Activated CD8-positive, alpha-beta memory T cell treated with anti-CD3 and anti-CD28 coated beads, Interleukin-2, amount 50 U/mL, for 4 hours (primary cell): Measurements from ENCODE around the gene MX2.
A peak's percentile ranks its signal among the peaks of the same experiment; 100 is the strongest.

Experiments used
- DNase-seq: peaks from one replicate; pipeline ENCODE4 v3.0.0-alpha.2; 2020

The MX2 gene

DNA sequence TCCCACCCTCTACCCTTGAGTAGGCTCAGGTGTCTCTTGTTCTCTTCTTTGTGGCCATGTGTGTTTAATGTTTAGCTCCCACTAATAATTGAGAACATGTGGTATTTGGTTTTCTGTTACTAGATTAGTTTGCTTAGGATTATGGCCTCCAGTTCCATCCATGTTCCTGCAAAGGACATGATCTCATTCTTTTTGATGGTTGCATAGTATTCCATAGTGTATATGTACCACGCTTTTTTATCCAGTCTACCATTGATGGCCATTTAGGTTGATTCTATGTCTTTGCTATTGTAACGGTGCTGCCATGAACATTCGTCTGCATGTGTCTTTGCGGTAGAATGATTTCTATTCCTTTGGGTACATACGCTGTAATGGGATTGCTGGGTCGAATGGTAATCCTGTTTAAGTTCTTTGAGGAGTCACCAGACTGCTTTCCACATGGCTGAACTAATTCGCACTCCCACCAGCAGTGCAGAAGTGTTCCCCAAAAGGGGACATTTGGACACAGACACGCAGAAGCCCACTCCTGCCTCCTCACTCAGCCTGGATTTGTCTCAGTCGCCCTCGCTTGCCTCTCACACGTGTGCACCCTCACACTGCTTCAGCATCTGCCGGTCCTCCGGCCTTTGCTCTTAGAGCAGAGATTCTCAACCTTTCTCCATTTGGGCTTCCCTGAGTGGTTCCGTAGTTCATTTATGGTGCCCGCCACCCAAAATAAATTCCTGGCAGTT lies 3.7 kb downstream of the MX2 start:
- DNase-seq, result no peak

DNA sequence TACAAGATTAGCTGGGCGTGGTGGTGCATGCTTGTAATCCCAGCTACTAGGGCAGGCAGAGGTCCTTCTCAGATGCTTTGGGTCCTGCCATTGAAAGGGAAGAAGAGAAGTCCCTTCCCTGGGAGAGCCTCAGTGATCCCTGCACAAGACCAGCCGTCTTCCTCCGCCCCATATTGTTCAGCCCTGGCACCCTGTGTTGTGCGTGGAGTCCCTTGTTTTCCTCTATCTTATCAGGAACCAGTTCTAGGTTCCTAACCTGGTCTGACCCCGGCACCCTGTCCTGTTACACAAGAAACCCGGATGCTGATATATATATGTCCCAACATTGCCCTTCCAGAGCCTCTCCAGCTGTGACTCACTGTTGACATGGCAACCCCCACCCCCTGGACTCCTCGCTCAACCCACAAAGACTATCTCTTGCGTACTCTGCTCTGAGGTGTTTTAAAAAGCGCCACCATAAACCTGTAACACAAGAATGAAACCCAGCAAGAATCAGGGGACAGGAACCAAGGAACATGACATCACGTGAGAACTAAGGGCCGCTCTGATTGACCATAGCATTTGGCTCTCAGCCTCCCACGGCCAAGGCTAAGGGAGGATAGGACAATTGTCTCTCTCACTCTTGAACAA lies 4.8 kb downstream of the MX2 start:
- DNase-seq, result no peak

DNA sequence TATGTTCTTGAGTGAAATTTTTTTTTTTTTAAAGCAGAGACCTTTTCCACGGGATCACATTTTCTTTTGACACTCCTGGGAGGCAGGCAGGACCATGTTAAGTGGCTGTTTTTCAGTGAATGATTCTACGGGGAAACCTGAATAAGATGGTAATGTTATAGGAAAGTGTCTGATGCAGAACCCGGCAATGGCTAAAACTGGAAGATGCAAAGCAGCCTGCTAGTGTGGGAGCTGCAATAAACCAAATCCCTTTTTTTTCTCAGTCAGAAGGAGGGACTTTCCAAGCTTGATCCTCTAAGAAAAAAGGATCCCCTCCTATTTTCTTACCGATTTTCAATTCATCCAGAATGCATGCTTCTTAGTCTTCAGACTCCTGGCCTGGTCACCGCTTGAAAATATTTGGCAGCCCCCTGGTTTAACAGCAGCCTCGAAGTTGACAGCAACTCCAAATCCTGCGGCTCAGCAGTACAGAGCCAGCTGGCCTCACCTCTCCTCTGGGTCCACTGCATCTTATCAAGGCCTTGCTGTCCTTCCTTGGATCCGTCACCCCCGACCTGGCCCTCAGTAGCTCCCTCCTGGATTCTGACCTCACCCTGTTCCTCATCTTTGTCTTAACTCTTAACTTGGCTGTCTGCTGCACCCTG lies 5.6 kb downstream of the MX2 start:
- no peak for DNase-seq

DNA sequence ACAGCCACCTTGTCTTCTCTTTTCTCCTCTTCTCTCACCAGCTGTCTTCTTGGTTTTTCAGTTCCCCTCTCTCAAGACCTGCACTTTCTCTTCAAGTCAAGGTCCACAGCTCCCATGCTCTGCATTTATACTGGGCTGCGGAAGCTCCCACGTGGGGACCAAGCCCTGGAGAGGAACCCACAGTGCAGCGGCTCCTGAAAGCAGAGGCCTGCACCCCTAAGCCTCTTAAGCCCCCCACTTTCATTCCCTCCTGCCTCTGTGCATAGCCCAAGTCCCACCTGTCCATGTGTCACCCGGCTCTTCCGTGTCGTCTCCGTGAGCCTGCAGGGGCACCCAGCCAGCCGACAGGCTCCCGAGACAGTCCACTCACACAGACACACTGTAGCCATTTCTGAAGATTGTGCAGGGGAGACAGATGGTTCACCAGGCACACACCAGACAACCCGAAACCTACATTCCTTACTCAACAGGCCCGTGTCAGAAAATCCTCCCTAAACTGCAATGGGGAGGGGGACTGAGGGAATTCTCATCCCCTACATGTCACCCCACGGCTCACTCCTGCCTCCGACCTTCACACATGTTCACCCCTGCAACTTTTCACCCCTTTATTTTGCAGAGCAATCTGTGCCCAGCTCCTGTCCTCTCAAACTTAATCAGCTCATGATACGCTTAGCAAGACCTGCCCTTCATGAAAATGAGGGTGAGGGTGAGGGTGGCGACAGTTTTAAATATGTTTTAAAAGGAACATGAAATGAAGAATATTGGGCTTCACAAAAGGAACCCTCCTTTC lies 6.3 kb downstream of the MX2 start:
- no peak for DNase-seq

DNA sequence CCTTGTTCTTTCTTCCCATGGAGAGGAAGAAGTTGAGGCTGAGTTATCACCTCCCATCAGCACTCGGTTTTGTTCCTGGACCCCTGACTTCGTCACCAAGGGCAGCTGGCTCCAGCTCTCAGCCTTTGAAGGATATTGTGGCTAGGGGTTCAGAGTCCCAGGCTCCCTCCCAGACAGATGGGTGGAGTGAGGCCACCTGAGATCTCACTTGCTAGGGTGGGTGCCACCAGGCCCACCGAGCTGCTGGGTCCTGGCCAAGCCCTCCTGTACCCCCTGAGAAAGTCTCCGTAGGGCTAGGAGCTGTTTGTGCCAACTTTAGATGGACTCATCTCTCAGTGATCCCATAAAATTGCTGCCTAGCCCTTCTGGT lies 6.9 kb downstream of the MX2 start:
- no peak for DNase-seq

DNA sequence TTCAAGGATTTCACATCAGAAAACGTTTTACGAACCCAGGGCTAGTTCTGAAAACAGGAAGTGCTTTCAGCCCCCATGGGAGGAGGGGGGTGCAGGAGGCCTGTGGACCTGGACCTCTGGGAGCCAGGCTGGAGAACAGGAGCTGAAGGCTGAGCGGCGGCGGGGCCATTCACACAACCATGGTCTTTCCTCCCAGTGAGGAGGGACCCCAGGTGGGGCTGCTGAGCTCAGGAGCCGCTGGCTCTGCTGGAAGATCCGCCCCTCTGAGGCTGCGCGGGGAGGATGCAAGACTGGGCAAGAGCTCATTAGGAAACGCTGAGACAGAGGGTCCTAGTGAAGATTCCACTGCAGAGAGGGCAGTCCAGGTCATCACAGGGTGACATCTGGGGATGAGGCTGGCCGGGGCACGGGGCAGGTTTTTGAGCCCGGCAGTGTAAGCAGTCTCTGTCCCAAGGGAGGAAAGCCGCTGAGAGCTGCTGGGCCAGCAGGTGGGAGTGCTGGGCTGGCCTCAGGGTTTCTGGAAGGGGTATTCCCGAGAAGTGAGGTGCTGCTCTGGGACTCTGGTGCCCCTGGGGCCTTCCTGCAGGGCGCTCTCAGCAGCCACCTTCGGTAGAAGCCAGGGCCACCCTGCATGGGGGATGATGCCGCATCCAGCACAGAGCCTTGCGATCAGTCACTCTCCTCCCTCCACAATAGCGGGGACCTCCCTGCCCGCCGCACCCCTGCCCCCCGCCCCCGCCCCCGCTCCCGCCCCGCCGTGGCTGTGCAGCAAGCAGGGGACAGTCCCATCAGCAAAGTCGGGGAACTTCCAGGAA lies 7.5 kb downstream of the MX2 start:
- peak; percentile 37 for DNase-seq

DNA sequence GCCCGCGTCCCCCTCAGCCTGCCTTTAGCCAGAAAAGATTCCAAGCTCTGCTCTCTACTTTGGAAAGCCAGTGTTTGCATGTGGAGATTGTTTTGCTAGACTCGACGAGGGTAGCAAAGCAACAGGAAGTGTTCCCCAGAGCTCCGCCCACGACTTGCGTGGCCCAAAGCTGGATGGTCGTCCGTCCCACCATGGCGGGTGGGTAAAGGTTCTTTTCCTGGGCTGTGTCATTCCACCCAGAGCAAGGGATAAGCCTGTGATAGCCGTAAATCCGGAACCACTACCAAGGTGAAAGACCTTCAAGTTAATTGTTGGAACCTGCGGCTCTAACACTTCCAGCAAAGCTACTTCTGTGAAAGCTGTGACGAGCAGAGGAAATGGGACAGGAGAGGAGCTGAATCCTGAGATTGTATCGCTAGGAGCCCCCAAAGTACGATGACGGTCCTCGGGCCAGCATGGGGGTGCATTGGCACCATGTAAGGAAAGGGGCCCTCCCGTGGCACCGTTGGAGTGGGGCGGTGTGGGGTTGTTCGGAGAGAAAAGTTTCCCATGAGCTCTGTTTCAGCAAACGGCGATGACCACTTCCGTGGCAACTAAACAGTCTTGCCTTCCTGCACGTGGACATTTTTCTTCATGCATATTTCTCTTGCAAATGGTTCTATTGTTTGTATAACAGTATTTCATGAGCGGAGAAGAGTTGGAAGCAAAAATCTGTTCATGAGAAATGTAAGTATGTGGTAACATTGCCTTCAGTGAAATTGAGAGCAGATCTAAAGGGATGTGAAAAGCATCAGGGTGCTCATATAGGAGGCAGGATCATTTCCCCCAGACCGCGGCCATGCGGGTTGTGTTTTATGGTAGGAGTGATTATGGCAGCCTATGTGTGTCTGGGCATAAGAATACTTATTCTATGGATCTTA lies 8.4 kb downstream of the MX2 start:
- DNase-seq, result peak; percentile 39

DNA sequence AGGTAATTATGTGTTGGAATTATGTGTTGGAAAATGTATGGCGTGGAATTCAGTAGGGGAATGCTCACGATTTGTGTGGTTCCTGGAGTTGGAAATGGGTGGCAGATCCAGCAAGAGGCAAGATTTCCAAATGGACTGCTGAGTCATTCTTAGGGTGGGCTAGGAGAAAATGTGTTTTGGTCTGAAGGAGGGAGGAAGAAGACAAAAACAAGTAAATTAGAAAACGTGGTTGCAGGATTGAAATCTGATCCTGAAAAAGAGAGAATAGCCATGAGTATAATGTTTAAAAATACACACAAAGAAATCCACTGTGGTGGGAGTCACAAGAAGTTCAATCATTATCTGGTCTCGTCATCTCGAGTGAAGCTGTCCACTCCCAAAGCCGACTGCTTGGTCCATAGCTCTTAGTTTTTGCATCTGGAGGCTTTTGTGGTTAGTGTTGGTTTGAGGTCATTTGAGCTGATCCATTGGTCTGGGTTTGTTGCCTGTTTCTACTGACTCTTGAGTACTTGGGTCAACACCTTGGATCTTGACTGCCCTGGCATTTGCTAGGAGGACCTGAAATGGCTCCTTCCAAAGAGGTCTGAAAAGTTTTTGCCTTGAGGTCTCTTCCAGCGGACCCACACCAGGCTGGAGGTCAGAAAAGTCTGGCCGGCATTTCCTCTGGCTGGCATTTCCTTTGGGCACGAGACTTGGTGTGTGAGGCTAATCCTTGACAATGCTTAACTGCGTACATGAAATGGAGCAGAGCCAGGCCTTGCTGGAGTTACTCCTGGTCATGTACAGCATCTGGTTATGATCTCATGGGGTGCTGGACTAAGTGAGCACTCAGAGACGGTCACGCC lies 9.2 kb downstream of the MX2 start:
- no peak for DNase-seq

DNA sequence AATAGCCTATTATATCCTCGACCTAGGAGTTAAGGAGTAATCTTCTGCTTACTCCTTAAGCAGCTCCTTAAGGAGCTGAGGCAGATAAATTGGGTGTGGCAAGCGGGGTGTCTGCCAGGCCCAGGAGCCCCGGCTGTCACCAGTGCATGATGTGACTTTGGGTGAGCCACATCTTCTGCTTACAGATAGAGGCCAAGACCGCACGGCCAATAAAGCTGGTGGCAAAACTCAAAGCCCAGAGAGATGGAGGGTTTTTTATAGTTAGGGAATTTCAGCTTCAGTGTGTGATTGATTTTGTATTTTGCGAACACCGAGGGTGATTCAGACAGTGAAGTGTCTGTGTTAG lies 9.8 kb downstream of the MX2 start:
- DNase-seq, result no peak

DNA sequence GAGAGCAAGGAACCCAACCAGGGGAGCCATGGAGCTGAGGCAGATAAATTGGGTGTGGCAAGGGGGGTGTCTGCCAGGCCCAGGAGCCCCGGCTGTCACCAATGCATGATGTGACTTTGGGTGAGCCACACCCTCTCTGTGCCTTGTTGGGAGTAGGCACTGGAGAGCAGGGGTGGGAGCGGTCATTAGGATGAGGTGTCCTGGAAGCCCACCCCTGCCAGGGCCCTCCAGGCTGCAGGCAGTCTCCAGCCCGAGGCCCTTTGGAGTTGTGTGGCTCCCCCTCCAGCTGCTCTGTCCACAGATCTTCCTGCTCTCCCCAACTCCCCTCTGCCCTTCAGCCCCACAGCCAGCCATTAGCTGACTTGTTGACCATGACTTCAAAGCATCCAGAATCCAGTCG lies 11.4 kb downstream of the MX2 start:
- no peak for DNase-seq

DNA sequence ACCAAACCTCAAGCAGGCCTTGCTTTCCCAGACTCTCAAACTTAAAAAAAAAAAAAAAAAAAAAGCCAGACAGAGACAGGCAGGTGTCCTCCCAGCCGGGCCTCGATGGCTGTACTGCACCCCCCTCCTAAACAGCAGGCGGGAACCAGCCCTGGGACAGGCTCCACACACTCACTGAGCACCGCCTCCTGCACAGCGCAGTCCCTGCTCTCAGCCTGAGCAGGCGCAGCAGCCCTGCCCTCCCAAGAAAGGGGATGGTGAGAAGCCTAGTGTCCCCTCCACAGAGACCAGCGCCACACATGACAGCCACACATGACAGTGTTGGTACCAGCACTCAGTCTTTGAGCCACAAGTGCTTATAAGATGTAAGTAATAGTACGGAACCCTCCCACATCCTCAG lies 11.9 kb downstream of the MX2 start:
- DNase-seq, result no peak

DNA sequence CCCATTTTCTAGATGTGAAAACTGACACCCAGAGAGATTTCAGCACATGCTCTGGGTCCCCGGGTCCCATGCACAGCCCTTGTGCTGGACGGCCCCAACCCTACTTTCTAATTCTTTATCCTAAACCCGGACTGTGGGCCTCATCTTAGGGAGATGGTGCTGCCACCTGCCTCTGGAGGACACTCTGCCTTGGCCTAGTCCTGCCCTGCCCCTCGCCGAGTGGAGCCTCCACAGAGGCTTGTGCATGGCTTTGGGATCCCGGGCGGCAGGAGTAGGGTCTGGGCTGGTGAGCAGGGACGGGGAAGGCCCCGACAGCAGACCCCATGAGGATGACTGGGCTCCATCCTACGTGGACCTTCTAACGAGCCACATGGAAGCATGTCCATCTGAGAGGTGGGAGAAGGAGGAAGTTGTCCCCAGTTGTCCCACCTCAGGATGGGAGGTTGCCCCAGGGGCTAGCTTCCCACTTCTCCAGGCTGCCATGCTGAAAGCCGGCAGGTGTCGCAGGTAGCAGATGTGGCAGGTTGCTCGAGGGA lies 12.4 kb downstream of the MX2 start:
- no peak for DNase-seq

DNA sequence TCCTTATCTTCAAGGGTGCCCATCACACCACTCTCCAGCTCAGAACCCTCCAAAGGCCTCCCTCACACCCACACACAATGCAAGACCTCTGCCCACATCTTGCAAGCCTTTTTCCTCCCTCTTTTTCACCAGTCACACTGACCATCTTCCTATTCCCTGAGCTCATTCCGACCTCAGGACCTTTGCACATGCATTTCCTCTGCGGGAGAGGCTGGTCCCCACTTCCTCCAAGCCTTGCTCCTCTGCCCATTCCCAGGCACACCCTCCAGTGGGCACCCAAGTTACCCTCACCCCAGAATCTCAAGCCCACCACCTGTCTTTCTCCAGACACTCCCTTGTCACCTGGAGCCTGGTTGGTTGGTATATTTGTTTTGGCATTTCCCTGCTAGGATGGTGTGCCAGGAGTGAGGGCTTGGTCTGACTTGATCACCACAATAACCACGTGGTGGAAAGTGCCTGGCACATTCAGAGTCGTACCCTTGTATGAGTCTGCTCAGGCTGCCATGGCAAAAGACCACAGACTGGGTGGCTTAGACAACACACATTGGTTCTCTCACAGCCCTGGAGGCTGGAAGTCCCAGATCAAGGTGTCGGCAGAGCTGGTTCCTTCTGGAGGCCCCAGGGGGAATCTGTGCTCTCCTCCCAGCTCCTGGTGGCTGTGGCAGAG lies 13.2 kb downstream of the MX2 start:
- no peak for DNase-seq

DNA sequence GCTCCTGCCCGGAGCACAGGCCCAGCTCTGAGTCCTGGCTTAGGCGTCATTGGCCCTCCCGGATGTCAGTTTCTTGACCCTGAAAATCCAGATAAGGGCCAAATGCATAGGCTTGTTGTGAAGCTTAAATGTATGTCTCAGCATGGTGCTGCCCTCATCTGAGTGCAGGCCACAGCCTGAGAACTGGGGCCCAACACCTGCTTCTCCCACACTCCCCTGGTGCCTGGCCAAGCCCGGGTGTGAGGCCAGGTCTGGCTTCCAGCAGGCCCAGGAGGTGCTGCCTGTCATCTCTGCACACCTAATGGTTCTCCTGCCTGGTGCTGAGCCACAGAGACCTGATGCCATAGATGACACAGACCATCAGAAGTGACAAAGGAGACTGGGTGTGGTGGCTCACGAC lies 14.0 kb downstream of the MX2 start:
- DNase-seq, result no peak

DNA sequence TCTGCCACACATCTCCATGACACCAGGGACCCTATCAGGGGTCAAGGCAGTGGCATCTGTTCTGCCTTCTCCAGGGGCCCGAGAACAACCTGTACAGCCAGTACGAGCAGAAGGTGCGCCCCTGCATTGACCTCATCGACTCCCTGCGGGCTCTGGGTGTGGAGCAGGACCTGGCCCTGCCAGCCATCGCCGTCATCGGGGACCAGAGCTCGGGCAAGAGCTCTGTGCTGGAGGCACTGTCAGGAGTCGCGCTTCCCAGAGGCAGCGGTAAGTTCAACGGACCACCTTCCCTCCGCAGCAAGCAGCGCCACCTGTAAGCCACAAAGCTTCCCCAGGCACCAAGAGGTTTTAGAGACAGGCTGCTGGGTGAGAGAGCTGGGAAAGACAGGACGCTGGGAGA lies 15.9 kb downstream of the MX2 start:
- no peak for DNase-seq

DNA sequence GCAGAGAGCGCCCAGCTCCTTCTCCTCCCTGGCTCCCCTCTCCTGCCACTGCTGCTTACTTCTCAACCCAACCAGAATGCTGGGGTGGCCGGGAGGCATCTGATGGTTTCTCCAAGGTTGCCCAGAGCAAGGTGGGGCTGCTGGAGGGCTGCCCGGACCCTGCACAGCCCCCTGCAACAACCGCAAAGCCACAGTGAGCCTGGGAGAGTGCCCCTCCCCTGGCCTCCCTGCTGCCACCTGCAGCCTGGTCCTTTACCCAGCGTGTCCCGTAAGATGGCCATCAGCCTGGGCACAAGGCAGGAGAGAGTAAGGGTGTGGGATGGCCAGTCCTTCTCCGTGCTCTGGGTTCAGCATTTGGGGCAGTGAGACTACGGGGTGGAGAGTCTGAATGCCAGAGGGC lies 17.0 kb downstream of the MX2 start:
- DNase-seq, result no peak

DNA sequence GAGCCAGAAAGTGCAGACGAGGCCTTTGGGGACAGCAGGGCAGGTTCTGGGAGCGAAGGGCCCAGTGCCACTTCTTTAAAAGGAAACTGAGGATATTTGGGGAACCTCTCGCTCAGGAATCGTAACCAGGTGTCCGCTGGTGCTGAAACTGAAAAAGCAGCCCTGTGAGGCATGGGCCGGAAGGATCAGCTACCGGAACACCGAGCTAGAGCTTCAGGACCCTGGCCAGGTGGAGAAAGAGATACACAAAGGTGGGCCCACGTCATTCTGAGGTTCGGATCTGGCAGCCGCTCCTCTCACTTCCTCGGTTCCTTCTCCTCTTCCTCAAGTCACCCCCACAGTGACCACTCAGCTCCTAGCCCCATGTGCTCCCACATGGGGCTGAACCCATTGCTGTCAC lies 18.1 kb downstream of the MX2 start:
- no peak for DNase-seq

DNA sequence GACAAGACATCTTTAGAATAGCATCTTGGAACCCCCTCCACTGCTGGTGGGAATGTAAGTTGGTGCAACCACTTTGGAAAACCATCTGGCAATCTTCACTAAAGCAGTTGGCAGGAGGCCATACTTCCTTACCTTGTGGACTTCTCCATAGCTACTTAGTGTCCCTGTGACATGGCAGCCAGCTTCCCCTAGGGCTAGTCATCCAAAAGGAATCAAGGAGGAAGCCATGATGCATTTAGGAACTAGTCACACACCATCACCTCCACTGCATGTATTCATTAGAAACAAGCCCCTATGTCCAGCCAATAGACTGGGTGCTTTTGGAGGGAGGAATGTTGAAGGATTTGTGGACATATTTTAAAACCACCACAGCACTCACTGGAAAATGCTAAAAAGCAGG lies 19.9 kb downstream of the MX2 start:
- no peak for DNase-seq

DNA sequence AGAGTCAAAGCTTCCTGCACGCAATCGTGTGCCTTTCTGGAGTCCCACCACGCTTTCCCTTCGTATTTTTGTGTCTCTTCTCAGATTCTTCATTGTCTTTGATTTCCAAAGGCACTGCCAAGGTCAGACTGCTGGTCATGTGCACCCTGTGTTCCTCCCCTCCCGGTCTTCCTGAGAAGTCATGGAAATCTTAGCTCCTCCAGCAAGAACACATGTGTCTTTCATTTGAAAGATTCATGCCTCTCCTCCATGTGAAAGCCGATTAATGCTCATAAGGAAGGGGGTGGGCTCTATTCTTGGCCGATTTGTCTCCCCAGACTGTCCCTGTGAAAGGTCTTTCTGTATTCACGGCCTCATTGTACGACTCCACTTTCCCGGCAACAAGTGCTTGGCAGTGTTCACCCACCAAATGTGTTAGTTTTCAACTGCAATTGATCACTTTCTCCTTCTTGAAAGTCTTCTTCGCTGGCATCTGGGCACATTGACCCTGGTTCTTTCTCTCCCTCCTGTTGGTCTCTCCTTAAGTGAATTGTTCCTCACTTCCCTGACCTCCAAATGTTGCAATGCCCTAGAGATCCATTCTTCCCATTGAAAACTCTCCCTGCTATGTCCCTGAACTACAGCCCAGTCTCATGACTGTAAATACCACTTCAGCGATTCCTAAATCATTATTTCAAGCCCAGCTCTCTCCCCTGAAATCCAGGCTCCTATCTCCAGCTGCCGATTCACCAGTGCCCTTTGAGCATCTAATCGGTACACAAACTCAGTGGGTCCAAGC lies 25.4 kb downstream of the MX2 start:
- DNase-seq, result no peak
